ENCODE data around the gene ZNF324.

Gene ZNF324

GRCh38 chr19:58521651-58522050, 54.8 kb downstream of the ZNF324 start:
- peaks cover 10% of the 10 kb centered on the region for H3K4me1 ChIP-seq (ENCODE audit: low read depth, poor library complexity, severe bottlenecking)
- peaks cover 14% of the 10 kb centered on the region; the same call in 1 of the 2 replicates for H3K79me2 ChIP-seq (ENCODE audit: insufficient read depth, low read depth)
- no peak overlapping the region for H3K4me3 ChIP-seq (IDR thresholded peaks at IDR 0.05; ENCODE audit: insufficient read depth, low read depth, low read length)
- H4K20me1 ChIP-seq (ENCODE audit: insufficient read depth) = no peaks in the 10 kb centered on the region
- no peak overlapping the region for H3K9ac ChIP-seq
- H3K36me3 ChIP-seq (ENCODE audit: insufficient read depth) = no peaks in the 10 kb centered on the region
- TF ChIP-seq, protein P1, sequence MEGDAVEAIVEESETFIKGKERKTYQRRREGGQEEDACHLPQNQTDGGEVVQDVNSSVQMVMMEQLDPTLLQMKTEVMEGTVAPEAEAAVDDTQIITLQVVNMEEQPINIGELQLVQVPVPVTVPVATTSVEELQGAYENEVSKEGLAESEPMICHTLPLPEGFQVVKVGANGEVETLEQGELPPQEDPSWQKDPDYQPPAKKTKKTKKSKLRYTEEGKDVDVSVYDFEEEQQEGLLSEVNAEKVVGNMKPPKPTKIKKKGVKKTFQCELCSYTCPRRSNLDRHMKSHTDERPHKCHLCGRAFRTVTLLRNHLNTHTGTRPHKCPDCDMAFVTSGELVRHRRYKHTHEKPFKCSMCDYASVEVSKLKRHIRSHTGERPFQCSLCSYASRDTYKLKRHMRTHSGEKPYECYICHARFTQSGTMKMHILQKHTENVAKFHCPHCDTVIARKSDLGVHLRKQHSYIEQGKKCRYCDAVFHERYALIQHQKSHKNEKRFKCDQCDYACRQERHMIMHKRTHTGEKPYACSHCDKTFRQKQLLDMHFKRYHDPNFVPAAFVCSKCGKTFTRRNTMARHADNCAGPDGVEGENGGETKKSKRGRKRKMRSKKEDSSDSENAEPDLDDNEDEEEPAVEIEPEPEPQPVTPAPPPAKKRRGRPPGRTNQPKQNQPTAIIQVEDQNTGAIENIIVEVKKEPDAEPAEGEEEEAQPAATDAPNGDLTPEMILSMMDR (conservative IDR thresholded peaks at IDR 0.05; ENCODE audit: low read depth, low read length) = no peak
- H3K27me3 ChIP-seq (ENCODE audit: insufficient read depth, low read depth) = no peaks in the 10 kb centered on the region
- no peak overlapping the region for H2AFZ ChIP-seq (ENCODE audit: low read depth)
- H3K4me2 ChIP-seq = no peak overlapping the region
- no peak overlapping the region for H3K27ac ChIP-seq

- no peak overlapping the region for H3K9ac ChIP-seq
- TF ChIP-seq, protein P1 (conservative IDR thresholded peaks at IDR 0.05; ENCODE audit: low read depth, low read length) = no peak
- no peak overlapping the region for H3K27ac ChIP-seq
- no peaks in the 10 kb centered on the region for H3K27me3 ChIP-seq (ENCODE audit: insufficient read depth, low read depth)
- no peaks in the 10 kb centered on the region for H3K36me3 ChIP-seq (ENCODE audit: insufficient read depth)
- H3K4me2 ChIP-seq = no peak overlapping the region
- peaks cover 10% of the 10 kb centered on the region for H3K4me1 ChIP-seq (ENCODE audit: low read depth, poor library complexity, severe bottlenecking)
- H3K4me3 ChIP-seq (IDR thresholded peaks at IDR 0.05; ENCODE audit: insufficient read depth, low read depth, low read length) = no peak overlapping the region
- peaks cover 9% of the 10 kb centered on the region; the same call in 1 of the 2 replicates for H3K79me2 ChIP-seq (ENCODE audit: insufficient read depth, low read depth)
- no peak overlapping the region for H2AFZ ChIP-seq (ENCODE audit: low read depth)
- no peaks in the 10 kb centered on the region for H4K20me1 ChIP-seq (ENCODE audit: insufficient read depth)
Observed at GRCh38 chr19:58522709-58523108, 55.8 kb downstream of the ZNF324 start.

All from KMS-11 (cell line).